GM18517 (cell line): ENCODE results near the gene NUP205.

ENCODE experiments used
- ATAC-seq: cut with Tn5 transposase; IDR thresholded peaks from one replicate; pipeline ENCODE4 v1.9.1; 2021; ENCODE audit warnings: mild to moderate bottlenecking, moderate library complexity; ENCODE audit not compliant: unreplicated experiment

Gene NUP205

DNA sequence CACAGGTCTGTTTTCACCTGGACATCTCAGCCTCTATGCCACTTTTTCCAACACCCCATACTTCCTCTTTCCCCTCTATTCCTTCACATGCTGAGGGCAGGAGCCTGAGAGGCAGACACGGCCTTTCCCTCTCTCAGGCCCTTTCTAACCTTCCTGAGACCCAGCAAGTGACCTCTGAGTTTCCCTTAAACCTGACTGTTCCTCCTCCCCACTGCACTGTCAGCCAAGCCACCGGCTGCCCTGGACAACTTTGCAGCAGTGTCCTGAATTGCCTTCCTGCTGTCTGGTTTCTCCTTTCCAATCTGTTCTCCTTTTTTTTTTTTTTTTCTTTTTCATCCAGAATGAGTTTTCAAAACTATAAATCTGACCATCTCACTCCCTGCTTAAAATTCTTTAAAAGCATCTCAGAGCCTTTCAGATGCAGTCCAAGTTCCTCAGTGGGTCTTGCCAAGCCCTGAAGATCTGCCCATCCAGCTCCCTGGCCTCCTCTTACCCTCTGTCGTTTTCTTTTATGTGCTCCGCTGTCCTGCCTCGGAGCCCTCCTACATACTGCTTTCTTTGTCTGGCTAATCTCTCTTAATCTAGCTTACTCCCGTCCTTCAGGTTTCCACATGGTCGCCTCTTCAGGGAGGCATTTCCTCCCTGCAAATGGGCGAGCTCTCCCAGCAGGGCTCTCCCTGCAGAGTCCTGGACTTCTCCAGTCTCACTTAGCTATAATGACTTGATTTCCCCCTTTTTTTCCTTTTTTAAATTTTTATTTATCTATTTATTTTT lies 139.7 kb downstream of the NUP205 start:
- ATAC-seq = no peak
